Nephron progenitor cell (in vitro differentiated cells): ENCODE results near the gene UBN1.

Experiments used
- DNase-seq: peaks from one replicate; pipeline ENCODE4 v3.0.0; 2021
- H3K27ac Mint-ChIP-seq: 2 replicates; pipeline ENCODE4 v1.8.0; 2021; ENCODE audit warnings: mild to moderate bottlenecking, moderate library complexity, mixed read lengths
- H3K27me3 Mint-ChIP-seq: 2 replicates; pipeline ENCODE4 v1.8.0; 2021; ENCODE audit warnings: mild to moderate bottlenecking, low read depth, mixed read lengths; ENCODE audit not compliant: poor library complexity
- H3K36me3 Mint-ChIP-seq: 2 replicates; pipeline ENCODE4 v1.8.0; 2021; ENCODE audit warnings: low read depth, mixed read lengths
- H3K4me1 Mint-ChIP-seq: 2 replicates; pipeline ENCODE4 v1.8.0; 2021; ENCODE audit warnings: mixed read lengths
- H3K4me3 Mint-ChIP-seq: 2 replicates; pipeline ENCODE4 v1.8.0; 2021; ENCODE audit warnings: mild to moderate bottlenecking, moderate library complexity, mixed read lengths
- H3K9me3 Mint-ChIP-seq: 2 replicates; pipeline ENCODE4 v1.8.0; 2021; ENCODE audit warnings: mild to moderate bottlenecking, moderate library complexity, mixed read lengths
- TF ChIP-seq, protein P1 (sequence below): fragments of 200-600 bp; sonication (generic); IDR thresholded peaks from 2 replicates; pipeline ENCODE4 v1.5.0; 2021; ENCODE audit warnings: antibody characterized with exemption

Gene UBN1

DNA sequence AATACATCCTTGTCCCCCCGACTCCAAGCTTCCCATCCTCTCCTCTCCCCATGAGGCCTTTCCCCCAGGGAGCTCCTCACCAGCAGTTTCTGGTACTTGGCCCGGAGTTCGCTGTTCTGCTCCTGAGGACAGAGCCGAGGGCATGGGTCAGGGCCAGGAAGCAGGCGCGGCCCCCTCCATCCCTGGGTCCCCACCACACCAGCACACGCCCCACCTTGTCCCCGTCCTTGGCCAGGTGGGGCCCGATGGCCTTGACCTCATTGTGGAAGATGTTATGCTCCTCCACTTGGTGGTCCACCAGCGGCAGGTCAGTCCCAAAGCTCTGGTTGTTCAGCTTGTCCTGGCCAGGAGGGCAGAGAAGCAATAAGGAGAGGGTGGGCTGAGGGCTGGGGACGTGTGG lies 53.5 kb downstream of the UBN1 start:
- peaks cover 6% of the 10 kb centered on the region for H3K36me3 Mint-ChIP-seq
- no peaks in the 10 kb centered on the region for H3K4me1 Mint-ChIP-seq
- no peak overlapping the region for H3K4me3 Mint-ChIP-seq
- TF ChIP-seq, protein P1, sequence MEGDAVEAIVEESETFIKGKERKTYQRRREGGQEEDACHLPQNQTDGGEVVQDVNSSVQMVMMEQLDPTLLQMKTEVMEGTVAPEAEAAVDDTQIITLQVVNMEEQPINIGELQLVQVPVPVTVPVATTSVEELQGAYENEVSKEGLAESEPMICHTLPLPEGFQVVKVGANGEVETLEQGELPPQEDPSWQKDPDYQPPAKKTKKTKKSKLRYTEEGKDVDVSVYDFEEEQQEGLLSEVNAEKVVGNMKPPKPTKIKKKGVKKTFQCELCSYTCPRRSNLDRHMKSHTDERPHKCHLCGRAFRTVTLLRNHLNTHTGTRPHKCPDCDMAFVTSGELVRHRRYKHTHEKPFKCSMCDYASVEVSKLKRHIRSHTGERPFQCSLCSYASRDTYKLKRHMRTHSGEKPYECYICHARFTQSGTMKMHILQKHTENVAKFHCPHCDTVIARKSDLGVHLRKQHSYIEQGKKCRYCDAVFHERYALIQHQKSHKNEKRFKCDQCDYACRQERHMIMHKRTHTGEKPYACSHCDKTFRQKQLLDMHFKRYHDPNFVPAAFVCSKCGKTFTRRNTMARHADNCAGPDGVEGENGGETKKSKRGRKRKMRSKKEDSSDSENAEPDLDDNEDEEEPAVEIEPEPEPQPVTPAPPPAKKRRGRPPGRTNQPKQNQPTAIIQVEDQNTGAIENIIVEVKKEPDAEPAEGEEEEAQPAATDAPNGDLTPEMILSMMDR, result no peak
- peaks cover 12% of the 10 kb centered on the region for H3K27me3 Mint-ChIP-seq
- no peak overlapping the region for H3K27ac Mint-ChIP-seq
- peaks cover 4% of the 10 kb centered on the region for H3K9me3 Mint-ChIP-seq
- DNase-seq, result no peak

DNA sequence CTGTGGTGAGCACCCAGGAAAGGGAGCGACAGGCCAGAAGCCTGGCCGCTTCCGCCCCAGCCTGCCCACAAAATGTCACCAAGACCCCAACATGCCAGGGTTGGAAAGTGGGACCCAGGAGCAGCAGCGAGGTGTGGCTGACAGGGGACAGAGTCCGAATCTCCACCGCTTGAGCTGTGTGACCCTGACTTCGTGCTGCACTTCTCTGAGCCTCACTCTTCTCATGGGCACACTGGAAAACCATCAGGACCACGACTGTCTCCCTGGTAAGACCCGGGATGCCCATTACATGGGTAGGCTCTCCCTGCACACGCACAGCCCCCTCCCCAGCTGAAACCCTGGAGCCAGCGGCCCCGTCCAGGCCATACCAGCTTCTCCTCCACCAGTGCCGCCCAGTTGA lies 54.8 kb downstream of the UBN1 start:
- Mint-ChIP-seq H3K9me3 (peaks cover 4% of the 10 kb centered on the region), H3K4me1 (no peaks in the 10 kb centered on the region), H3K4me3 (no peak overlapping the region), H3K36me3 (peaks cover 6% of the 10 kb centered on the region), H3K27ac (no peak overlapping the region), H3K27me3 (peaks cover 12% of the 10 kb centered on the region)
- DNase-seq, result no peak
- TF ChIP-seq, protein P1, result no peak

DNA sequence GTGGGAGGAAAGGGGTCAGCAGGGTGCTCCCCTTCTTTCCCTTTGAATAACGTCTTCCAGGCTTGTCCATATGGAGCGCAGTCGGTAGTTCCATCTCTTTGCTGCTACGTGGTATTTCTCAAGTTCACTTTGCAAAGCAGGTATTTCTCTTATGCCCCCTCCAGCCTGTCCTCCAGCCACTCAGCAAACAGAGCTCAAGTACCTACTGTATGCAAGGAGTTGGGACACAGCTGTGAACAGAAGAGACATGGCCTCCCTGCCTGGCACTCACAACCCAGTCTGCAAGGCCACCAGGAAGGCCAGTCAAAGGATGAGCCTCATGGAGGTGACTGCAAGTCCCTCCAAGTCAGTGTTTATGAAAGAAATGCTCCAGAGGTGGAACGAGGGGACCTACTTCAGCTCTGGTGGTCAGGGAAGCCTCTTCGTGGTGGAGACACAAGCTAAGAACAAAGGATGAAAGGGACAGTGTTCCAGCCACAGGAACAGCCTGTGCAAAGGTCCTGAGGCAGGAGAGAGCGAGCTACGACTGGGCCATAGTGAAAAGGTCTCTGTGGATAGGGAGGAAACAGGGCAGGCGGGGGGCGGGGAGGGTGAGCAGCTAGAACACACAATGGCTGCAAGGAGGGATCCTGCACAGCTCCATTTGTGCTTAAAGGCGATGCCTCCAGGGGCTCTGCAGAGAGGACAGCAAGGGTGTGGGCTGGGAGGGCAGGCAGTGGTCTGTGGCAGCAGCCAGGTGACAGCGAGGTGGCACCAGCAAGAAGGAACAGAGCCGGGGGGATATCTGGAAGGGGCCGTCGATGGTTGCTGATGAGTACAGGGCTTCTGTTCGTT lies 57.0 kb downstream of the UBN1 start:
- H3K4me1 Mint-ChIP-seq, result no peaks in the 10 kb centered on the region
- peaks cover 15% of the 10 kb centered on the region for H3K27me3 Mint-ChIP-seq
- H3K9me3 Mint-ChIP-seq, result no peaks in the 10 kb centered on the region
- no peaks in the 10 kb centered on the region for H3K36me3 Mint-ChIP-seq
- TF ChIP-seq, protein P1, result no peak
- H3K27ac Mint-ChIP-seq, result no peak overlapping the region
- DNase-seq, result no peak
- no peak overlapping the region for H3K4me3 Mint-ChIP-seq

DNA sequence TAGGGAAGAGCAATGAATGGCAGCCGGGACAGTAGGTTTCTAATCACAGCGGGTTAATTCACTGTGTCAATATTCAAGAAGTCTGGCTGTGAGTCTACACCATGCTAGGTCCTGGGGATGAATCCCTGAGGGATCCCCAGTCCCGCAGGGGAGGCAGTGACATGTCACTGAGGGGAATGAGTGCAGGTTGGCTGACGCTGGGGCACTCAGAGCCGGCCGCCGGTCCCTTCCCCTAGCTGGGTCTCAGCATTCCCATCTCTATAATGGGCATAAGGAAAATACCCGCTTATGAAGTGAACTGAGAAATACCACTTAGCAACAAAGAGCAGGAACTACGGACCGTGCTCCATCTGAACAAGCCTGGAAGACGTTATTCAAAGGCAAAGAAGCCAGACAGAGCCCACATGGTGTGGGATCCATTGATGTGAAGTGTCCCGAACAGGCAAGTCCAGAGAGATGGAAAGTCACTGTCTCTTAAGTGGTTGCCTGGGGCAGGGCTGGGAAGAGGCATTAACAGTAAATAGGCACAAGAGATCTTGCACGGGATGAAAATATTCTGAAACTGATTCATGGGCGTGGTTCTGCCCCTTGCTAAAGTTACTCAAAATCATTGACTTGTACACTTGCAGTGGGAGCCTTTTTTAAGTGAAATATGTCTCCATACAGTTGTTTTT lies 57.8 kb downstream of the UBN1 start:
- Mint-ChIP-seq H3K9me3 (no peaks in the 10 kb centered on the region), H3K36me3 (no peaks in the 10 kb centered on the region), H3K27me3 (peaks cover 15% of the 10 kb centered on the region), H3K4me3 (no peak overlapping the region), H3K27ac (no peak overlapping the region), H3K4me1 (no peaks in the 10 kb centered on the region)
- DNase-seq, result no peak
- TF ChIP-seq, protein P1, result no peak

DNA sequence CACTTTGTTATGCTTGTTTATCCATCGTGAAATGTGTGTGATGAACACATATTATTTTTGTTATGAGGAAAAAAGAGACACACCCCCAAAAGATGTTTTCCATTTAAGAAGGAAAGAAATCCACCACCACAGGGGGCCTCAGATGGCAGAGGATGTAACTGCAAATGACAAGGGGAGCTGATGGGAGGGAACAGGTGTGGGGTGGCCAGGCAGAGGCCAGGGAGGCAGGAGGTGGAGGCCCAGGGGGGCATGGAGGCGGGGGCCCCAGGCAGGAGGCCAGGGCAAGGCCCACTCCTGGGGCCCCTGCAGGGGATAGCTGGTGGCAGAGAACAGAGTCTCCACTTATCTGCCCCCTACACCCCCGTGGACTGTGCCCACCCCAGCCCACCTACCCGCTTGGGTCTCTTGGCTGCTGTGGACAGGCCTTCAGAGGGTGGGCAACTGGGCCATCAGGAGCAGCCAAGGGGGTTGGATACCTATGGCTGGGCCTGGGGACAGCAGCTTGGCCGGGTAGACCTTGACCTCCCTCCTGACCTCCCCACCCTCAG lies 61.6 kb downstream of the UBN1 start:
- no peaks in the 10 kb centered on the region for H3K4me1 Mint-ChIP-seq
- H3K27me3 Mint-ChIP-seq, result peaks cover 11% of the 10 kb centered on the region
- no peak overlapping the region for H3K4me3 Mint-ChIP-seq
- H3K27ac Mint-ChIP-seq, result no peak overlapping the region
- DNase-seq, result no peak
- H3K9me3 Mint-ChIP-seq, result no peaks in the 10 kb centered on the region
- TF ChIP-seq, protein P1, result no peak
- H3K36me3 Mint-ChIP-seq, result no peaks in the 10 kb centered on the region
